PC-9 (cell line): ENCODE results near the gene P2RX5. TPM values are rescaled to one million over a fixed set of nuclear protein-coding genes. Genes with fewer than 3 reads are reported as not detected.
A peak's percentile ranks its signal among the peaks of the same experiment; 100 is the strongest.
"Not testable (repeated sequence)": the region's sequence is repeated elsewhere in the genome, so short reads cannot be mapped to it uniquely, and the experiment has no call there.

Source experiments
- BruUV-seq: library from RNA; stranded (reverse); fragments of 400-500 nt; replicated peaks from 2 replicates; lab custom pipeline; 2021; lab: Mats Ljungman, UMichigan
- CTCF ChIA-PET: fragments of 300-600 bp; sonication (Branson Sonifier 250); formaldehyde crosslinking; loops from one replicate; lab custom pipeline; 2022; ENCODE audit warnings: antibody characterized with exemption; lab: Charles Lee
- POLR2A ChIA-PET: fragments of 300-600 bp; sonication (Branson Sonifier 250); formaldehyde crosslinking; loops from one replicate; lab custom pipeline; 2022; ENCODE audit warnings: antibody characterized with exemption; ENCODE audit not compliant: unreplicated experiment; lab: Charles Lee
- DNase-seq, 2 experiments: peaks; one replicate each; pipeline versions ENCODE4 v3.0.0 to v3.0.0-alpha.2; 2015 to 2022; ENCODE audit warnings: mixed read lengths in 1 of 2
- H2AFZ ChIP-seq: fragments of 200-600 bp; sonication (generic); 2 replicates; pipeline ENCODE4 v1.8.1; 2017; ENCODE audit warnings: antibody characterized with exemption
- H3F3A ChIP-seq: fragments of 200-600 bp; sonication (generic); 2 replicates; pipeline ENCODE4 v1.8.1; 2017; ENCODE audit warnings: antibody characterized with exemption, mild to moderate bottlenecking, low read depth; ENCODE audit not compliant: insufficient read depth
- H3K27ac ChIP-seq: fragments of 200-600 bp; sonication (generic); 2 replicates; pipeline ENCODE4 v1.6.1; 2016; ENCODE audit warnings: mixed run types
- H3K27me3 ChIP-seq: fragments of 200-600 bp; sonication (generic); 2 replicates; pipeline ENCODE4 v1.6.1; 2016; ENCODE audit warnings: low read depth, mixed run types; ENCODE audit not compliant: insufficient read depth
- H3K36me3 ChIP-seq: fragments of 200-600 bp; sonication (generic); 2 replicates; pipeline ENCODE4 v1.6.1; 2016; ENCODE audit warnings: low read depth, mixed run types
- H3K4me1 ChIP-seq: fragments of 200-600 bp; sonication (generic); replicated peaks from 2 replicates; pipeline ENCODE4 v1.6.1; 2016; ENCODE audit warnings: mixed run types; ENCODE audit not compliant: insufficient read depth
- H3K4me2 ChIP-seq: fragments of 200-600 bp; sonication (generic); 2 replicates; pipeline ENCODE4 v1.6.1; 2017; ENCODE audit warnings: mixed run types
- H3K4me3 ChIP-seq: fragments of 200-600 bp; sonication (generic); 2 replicates; pipeline ENCODE4 v1.6.1; 2016; ENCODE audit warnings: mixed run types
- H3K79me2 ChIP-seq: fragments of 200-600 bp; sonication (generic); 2 replicates; pipeline ENCODE4 v1.6.1; 2017; ENCODE audit warnings: low read depth, mixed run types
- H3K9me2 ChIP-seq: fragments of 200-600 bp; sonication (generic); 2 replicates; pipeline ENCODE4 v1.8.1; 2017; ENCODE audit warnings: mild to moderate bottlenecking; ENCODE audit not compliant: insufficient read depth
- H3K9me3 ChIP-seq: fragments of 200-600 bp; sonication (generic); 2 replicates; pipeline ENCODE4 v1.8.1; 2016; ENCODE audit warnings: low read depth; ENCODE audit not compliant: insufficient read depth
- H4K20me1 ChIP-seq: fragments of 200-600 bp; sonication (generic); 2 replicates; pipeline ENCODE4 v1.8.1; 2017; ENCODE audit not compliant: insufficient read depth
- CTCF ChIP-seq: fragments of 200-600 bp; sonication (generic); conservative IDR thresholded peaks from 2 replicates; pipeline ENCODE4 v1.6.1; 2017; ENCODE audit warnings: mixed run types, antibody characterized with exemption, mild to moderate bottlenecking, moderate library complexity
- EZH2 ChIP-seq: fragments of 200-600 bp; sonication (generic); IDR thresholded peaks from 2 replicates; pipeline ENCODE4 v1.8.0; 2017; ENCODE audit warnings: antibody characterized with exemption, low read depth
- intact Hi-C: fragments of 100-400 bp; cut with micrococcal nuclease; formaldehyde crosslinking; loops from one replicate; pipeline ENCODE4 v1.10.0; 2022; ENCODE audit not compliant: unreplicated experiment
- total RNA-seq: library from RNA; stranded (reverse); gene quantifications from 2 replicates; pipeline ENCODE4 v1.2.3, GENCODE V29; 2021

The P2RX5 gene
- total RNA-seq, 1 experiment from 2014 or later, result 18.3 TPM

- H3K4me1 ChIP-seq, result 0 out of 2 replicates have a peak, but pooled peaks cover 4% of the 10 kb centered on the region
- no peaks in the 10 kb centered on the region for H3K9me2 ChIP-seq
- BruUV-seq, result no TSS peak
- CTCF ChIA-PET, result interaction anchor here (0.6 to 0.7 kb wide), 2 partner anchors 177 to 400 kb away, joined by 5 to 11 read pairs; no protein-coding TSS in a partner anchor
- peaks cover 7% of the 10 kb centered on the region for H3F3A ChIP-seq
- H2AFZ ChIP-seq, result no peak overlapping the region
- H3K27ac ChIP-seq, result no peak overlapping the region
- H3K9me3 ChIP-seq, result no peaks in the 10 kb centered on the region
- H3K27me3 ChIP-seq, result no peaks in the 10 kb centered on the region
- no peaks in the 10 kb centered on the region for H4K20me1 ChIP-seq
- peaks cover 4% of the 10 kb centered on the region; the same call in 1 of the 2 replicates for H3K36me3 ChIP-seq
- H3K4me3 ChIP-seq, result no peak overlapping the region
- DNase-seq, result no peak
- no peak overlapping the region for H3K4me2 ChIP-seq
- POLR2A ChIA-PET, result no interaction called here
- TF ChIP-seq CTCF (no peak), EZH2 (no peak)
- intact Hi-C loops, result loop anchor here (10.0 kb wide), 1 partner anchor 344 kb away; no protein-coding TSS in a partner anchor
- peaks cover 12% of the 10 kb centered on the region for H3K79me2 ChIP-seq
Measured at GRCh38 chr17:3730881-3731429, 35.0 kb upstream of the P2RX5 start.

GRCh38 chr17:3729881-3730280 lies 33.9 kb upstream of the P2RX5 start:
- intact Hi-C loops, result loop anchor here (10.0 kb wide), 2 partner anchors 345 to 435 kb away; no protein-coding TSS in a partner anchor
- Histone ChIP-seq H3F3A (peaks cover 7% of the 10 kb centered on the region), H3K4me3 (no peak overlapping the region), H3K4me1 (peaks cover 14% of the 10 kb centered on the region), H3K4me2 (no peak overlapping the region), H3K36me3 (peaks cover 6% of the 10 kb centered on the region; the same call in 1 of the 2 replicates), H3K9me3 (no peaks in the 10 kb centered on the region), H3K79me2 (peaks cover 23% of the 10 kb centered on the region), H4K20me1 (no peaks in the 10 kb centered on the region), H3K27me3 (no peaks in the 10 kb centered on the region), H2AFZ (no peak overlapping the region), H3K9me2 (no peaks in the 10 kb centered on the region), H3K27ac (no peak overlapping the region)
- POLR2A ChIA-PET, result interaction anchor here (1.2 kb wide), 1 partner anchor 62 kb away, joined by 6 read pairs; the partner anchor contains the start of gene TAX1BP3
- CTCF ChIA-PET, result no interaction called here
- no peak for DNase-seq
- TF ChIP-seq EZH2 (no peak), CTCF (no peak)
- BruUV-seq, result no TSS peak

GRCh38 chr17:3728099-3728498 lies 32.1 kb upstream of the P2RX5 start:
- CTCF ChIA-PET, result not testable (repeated sequence)

More at GRCh38 chr17:3728099-3728498, 32.1 kb upstream of the P2RX5 start:
- H3K27me3 ChIP-seq, H3K4me2 ChIP-seq, H3K9me2 ChIP-seq, BruUV-seq, H2AFZ ChIP-seq, H3F3A ChIP-seq, H3K4me3 ChIP-seq, H3K36me3 ChIP-seq, H4K20me1 ChIP-seq, DNase-seq, POLR2A ChIA-PET, H3K9me3 ChIP-seq: not testable (repeated sequence)
- intact Hi-C loops, result loop anchor here (10.0 kb wide), 1 partner anchor 437 kb away; no protein-coding TSS in a partner anchor
- Histone ChIP-seq H3K79me2 (peaks cover 38% of the 10 kb centered on the region), H3K27ac (peak overlapping the region; percentile 28; the same call in 1 of the 2 replicates), H3K4me1 (peaks cover 19% of the 10 kb centered on the region)
